ENCODE measurements around the gene RHBDD1. TPM values are rescaled to one million over a fixed set of nuclear protein-coding genes. Genes with fewer than 3 reads are reported as not detected.

The RHBDD1 gene
- total and polyA plus RNA-seq, 2 experiments from 2014 or later, result 24.3 to 33.7 TPM

GRCh38 chr2:226953206-226953605, 117.4 kb downstream of the RHBDD1 start:
- DNase-seq, result peak; percentile 26
- Histone ChIP-seq H3K9ac (no peak overlapping the region), H3K27me3 (replicated peaks; ENCODE audit: insufficient read depth) (no peaks in the 10 kb centered on the region), H3K36me3 (ENCODE audit: low read depth) (no peaks in the 10 kb centered on the region), H3K27ac (no peak overlapping the region), H3K4me3 (no peak overlapping the region), H2AFZ (no peak overlapping the region), H3K9me2 (ENCODE audit: insufficient read depth) (no peaks in the 10 kb centered on the region), H3K4me1 (ENCODE audit: insufficient read depth) (no peaks in the 10 kb centered on the region), H3K79me2 (ENCODE audit: insufficient read depth) (no peaks in the 10 kb centered on the region), H4K20me1 (ENCODE audit: insufficient read depth) (no peaks in the 10 kb centered on the region), H3K4me2 (ENCODE audit: unreplicated experiment) (no peak overlapping the region), H3F3A (ENCODE audit: insufficient read depth) (no peaks in the 10 kb centered on the region), H3K9me3 (ENCODE audit: low read depth) (no peaks in the 10 kb centered on the region)
- in situ Hi-C loops (cut with MboI), result no loop called here
- WGBS, 2 experiments (ENCODE audit: low coverage in 1 of 2, low lambda C conversion rate in 2 of 2, missing lambda C conversion rate in 2 of 2), result 27% methylated on average over 3 of the region's 3 CpGs
- TF ChIP-seq EZH2phosphoT487 (IDR thresholded peaks at IDR 0.05; ENCODE audit: insufficient read depth, low read depth) (no peak), EZH2 (IDR thresholded peaks at IDR 0.05; ENCODE audit: insufficient read depth, poor library complexity, severe bottlenecking) (no peak)

- Histone ChIP-seq H4K20me1 (ENCODE audit: insufficient read depth) (no peaks in the 10 kb centered on the region), H2AFZ (no peak overlapping the region), H3K27ac (no peak overlapping the region), H3K4me1 (ENCODE audit: insufficient read depth) (no peaks in the 10 kb centered on the region), H3K27me3 (replicated peaks; ENCODE audit: insufficient read depth) (no peaks in the 10 kb centered on the region), H3K4me3 (no peak overlapping the region), H3K9me2 (ENCODE audit: insufficient read depth) (no peaks in the 10 kb centered on the region), H3K79me2 (ENCODE audit: insufficient read depth) (no peaks in the 10 kb centered on the region), H3K36me3 (ENCODE audit: low read depth) (no peaks in the 10 kb centered on the region), H3F3A (ENCODE audit: insufficient read depth) (no peaks in the 10 kb centered on the region), H3K9me3 (ENCODE audit: low read depth) (no peaks in the 10 kb centered on the region), H3K4me2 (ENCODE audit: unreplicated experiment) (no peak overlapping the region), H3K9ac (no peak overlapping the region)
- 95% methylated on average over 6 of the region's 6 CpGs for WGBS, 2 experiments (ENCODE audit: low coverage in 1 of 2, low lambda C conversion rate in 2 of 2, missing lambda C conversion rate in 2 of 2)
- no peak for DNase-seq
- in situ Hi-C loops (cut with MboI), result no loop called here
- TF ChIP-seq EZH2 (IDR thresholded peaks at IDR 0.05; ENCODE audit: insufficient read depth, poor library complexity, severe bottlenecking), result no peak
- no peak for TF ChIP-seq EZH2phosphoT487 (IDR thresholded peaks at IDR 0.05; ENCODE audit: insufficient read depth, low read depth)
These were observed 118.0 kb downstream of the RHBDD1 start for GRCh38 chr2:226953826-226954225.

- in situ Hi-C loops (cut with MboI), result no loop called here
- H3K9ac ChIP-seq, result no peak overlapping the region
These were observed 120.8 kb downstream of the RHBDD1 start for GRCh38 chr2:226956659-226957058.

GRCh38 chr2:226959418-226959817, 123.6 kb downstream of the RHBDD1 start:
- no peak overlapping the region for H3K4me3 ChIP-seq
- no peak for TF ChIP-seq EZH2phosphoT487 (IDR thresholded peaks at IDR 0.05; ENCODE audit: insufficient read depth, low read depth)
- TF ChIP-seq EZH2 (IDR thresholded peaks at IDR 0.05; ENCODE audit: insufficient read depth, poor library complexity, severe bottlenecking), result no peak
- H3K36me3 ChIP-seq (ENCODE audit: low read depth), result no peaks in the 10 kb centered on the region
- H3K9me3 ChIP-seq (ENCODE audit: low read depth), result no peaks in the 10 kb centered on the region
- H2AFZ ChIP-seq, result no peak overlapping the region
- H3K9ac ChIP-seq, result no peak overlapping the region
- no peak for DNase-seq
- H3K27ac ChIP-seq, result no peak overlapping the region
- H3K4me2 ChIP-seq (ENCODE audit: unreplicated experiment), result no peak overlapping the region
- in situ Hi-C loops (cut with MboI), result no loop called here
- no peaks in the 10 kb centered on the region for H4K20me1 ChIP-seq (ENCODE audit: insufficient read depth)
- H3K27me3 ChIP-seq (replicated peaks; ENCODE audit: insufficient read depth), result no peaks in the 10 kb centered on the region
- H3K4me1 ChIP-seq (ENCODE audit: insufficient read depth), result peaks cover 9% of the 10 kb centered on the region
- 88 to 100% methylated on average over 1 of the region's 1 CpG for WGBS, 2 experiments (ENCODE audit: low coverage in 1 of 2, low lambda C conversion rate in 2 of 2, missing lambda C conversion rate in 2 of 2)
- H3K79me2 ChIP-seq (ENCODE audit: insufficient read depth), result no peaks in the 10 kb centered on the region
- H3F3A ChIP-seq (ENCODE audit: insufficient read depth), result no peaks in the 10 kb centered on the region
- no peaks in the 10 kb centered on the region for H3K9me2 ChIP-seq (ENCODE audit: insufficient read depth)

More at GRCh38 chr2:226956659-226957058, 120.8 kb downstream of the RHBDD1 start:
- no peak for TF ChIP-seq EZH2 (IDR thresholded peaks at IDR 0.05; ENCODE audit: insufficient read depth, poor library complexity, severe bottlenecking)
- no peaks in the 10 kb centered on the region for H3K79me2 ChIP-seq (ENCODE audit: insufficient read depth)
- H3K4me2 ChIP-seq (ENCODE audit: unreplicated experiment), result no peak overlapping the region
- no peaks in the 10 kb centered on the region for H3F3A ChIP-seq (ENCODE audit: insufficient read depth)
- DNase-seq, result no peak
- no peaks in the 10 kb centered on the region for H3K9me2 ChIP-seq (ENCODE audit: insufficient read depth)
- H4K20me1 ChIP-seq (ENCODE audit: insufficient read depth), result no peaks in the 10 kb centered on the region
- no peak overlapping the region for H3K27ac ChIP-seq
- H3K36me3 ChIP-seq (ENCODE audit: low read depth), result no peaks in the 10 kb centered on the region
- 7 to 27% methylated on average over 1 of the region's 1 CpG for WGBS, 2 experiments (ENCODE audit: low coverage in 1 of 2, low lambda C conversion rate in 2 of 2, missing lambda C conversion rate in 2 of 2)
- H3K4me3 ChIP-seq, result no peak overlapping the region
- no peaks in the 10 kb centered on the region for H3K4me1 ChIP-seq (ENCODE audit: insufficient read depth)
- H3K9me3 ChIP-seq (ENCODE audit: low read depth), result no peaks in the 10 kb centered on the region
- H2AFZ ChIP-seq, result no peak overlapping the region
- no peaks in the 10 kb centered on the region for H3K27me3 ChIP-seq (replicated peaks; ENCODE audit: insufficient read depth)

- in situ Hi-C loops (cut with MboI), result no loop called here
These were observed 126.4 kb downstream of the RHBDD1 start for GRCh38 chr2:226962176-226962773.

More at GRCh38 chr2:226962176-226962773, 126.4 kb downstream of the RHBDD1 start:
- Histone ChIP-seq H3K36me3 (ENCODE audit: low read depth) (no peaks in the 10 kb centered on the region), H4K20me1 (ENCODE audit: insufficient read depth) (no peaks in the 10 kb centered on the region), H3K9me2 (ENCODE audit: insufficient read depth) (no peaks in the 10 kb centered on the region), H3K9ac (no peak overlapping the region), H3K79me2 (ENCODE audit: insufficient read depth) (no peaks in the 10 kb centered on the region), H3K9me3 (ENCODE audit: low read depth) (no peaks in the 10 kb centered on the region), H3F3A (ENCODE audit: insufficient read depth) (no peaks in the 10 kb centered on the region), H3K4me1 (ENCODE audit: insufficient read depth) (peaks cover 9% of the 10 kb centered on the region), H3K27ac (no peak overlapping the region), H3K4me2 (ENCODE audit: unreplicated experiment) (no peak overlapping the region), H3K4me3 (no peak overlapping the region), H3K27me3 (replicated peaks; ENCODE audit: insufficient read depth) (no peaks in the 10 kb centered on the region), H2AFZ (no peak overlapping the region)
- no peak for DNase-seq
- 94% methylated on average over 3 of the region's 3 CpGs for WGBS, 2 experiments (ENCODE audit: low coverage in 1 of 2, low lambda C conversion rate in 2 of 2, missing lambda C conversion rate in 2 of 2)
- TF ChIP-seq EZH2phosphoT487 (IDR thresholded peaks at IDR 0.05; ENCODE audit: insufficient read depth, low read depth) (no peak), EZH2 (IDR thresholded peaks at IDR 0.05; ENCODE audit: insufficient read depth, poor library complexity, severe bottlenecking) (no peak)

All from GM23248 (cell line).